Mucosa of stomach (tissue), 1 donor: ENCODE results near the gene CERS1.
A peak's percentile ranks its signal among the peaks of the same experiment; 100 is the strongest.

ENCODE experiments used
- H3K27me3 ChIP-seq: one replicate; pipeline ENCODE4 v1.7.0; 2013; ENCODE audit warnings: mild to moderate bottlenecking, low read length; ENCODE audit not compliant: control insufficient read depth, insufficient read depth
- H3K36me3 ChIP-seq: one replicate; pipeline ENCODE4 v1.7.0; 2013; ENCODE audit warnings: low read length; ENCODE audit not compliant: control insufficient read depth, insufficient read depth
- H3K4me1 ChIP-seq: one replicate; pipeline ENCODE4 v1.7.0; 2013; ENCODE audit warnings: mild to moderate bottlenecking, low read length; ENCODE audit not compliant: control insufficient read depth, insufficient read depth
- H3K4me3 ChIP-seq: one replicate; pipeline ENCODE4 v1.7.0; 2013; ENCODE audit warnings: low read length
- H3K9ac ChIP-seq: one replicate; pipeline ENCODE4 v1.7.0; 2013; ENCODE audit warnings: mild to moderate bottlenecking, low read length, moderate library complexity
- H3K9me3 ChIP-seq: one replicate; pipeline ENCODE4 v1.7.0; 2013; ENCODE audit warnings: mild to moderate bottlenecking, low read length, moderate library complexity; ENCODE audit not compliant: control insufficient read depth
- donor health status: Pancreatic carcinoma.

Gene CERS1, protein sequence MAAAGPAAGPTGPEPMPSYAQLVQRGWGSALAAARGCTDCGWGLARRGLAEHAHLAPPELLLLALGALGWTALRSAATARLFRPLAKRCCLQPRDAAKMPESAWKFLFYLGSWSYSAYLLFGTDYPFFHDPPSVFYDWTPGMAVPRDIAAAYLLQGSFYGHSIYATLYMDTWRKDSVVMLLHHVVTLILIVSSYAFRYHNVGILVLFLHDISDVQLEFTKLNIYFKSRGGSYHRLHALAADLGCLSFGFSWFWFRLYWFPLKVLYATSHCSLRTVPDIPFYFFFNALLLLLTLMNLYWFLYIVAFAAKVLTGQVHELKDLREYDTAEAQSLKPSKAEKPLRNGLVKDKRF

GRCh38 chr19:18895824-18896341 lies at the start of gene CERS1:
Gene CERS1 (minus strand): TSS chr19:18896158. CDS start chr19:18896072, 86 bp downstream.
- Histone ChIP-seq H3K9me3 (no peaks in the 10 kb centered on the region), H3K27me3 (peaks cover 39% of the 10 kb centered on the region), H3K4me1 (peaks cover 16% of the 10 kb centered on the region), H3K4me3 (no peak within 1 kb of the TSS), H3K36me3 (no peaks in the 10 kb centered on the region), H3K9ac (no peak within 1 kb of the TSS)

DNA sequence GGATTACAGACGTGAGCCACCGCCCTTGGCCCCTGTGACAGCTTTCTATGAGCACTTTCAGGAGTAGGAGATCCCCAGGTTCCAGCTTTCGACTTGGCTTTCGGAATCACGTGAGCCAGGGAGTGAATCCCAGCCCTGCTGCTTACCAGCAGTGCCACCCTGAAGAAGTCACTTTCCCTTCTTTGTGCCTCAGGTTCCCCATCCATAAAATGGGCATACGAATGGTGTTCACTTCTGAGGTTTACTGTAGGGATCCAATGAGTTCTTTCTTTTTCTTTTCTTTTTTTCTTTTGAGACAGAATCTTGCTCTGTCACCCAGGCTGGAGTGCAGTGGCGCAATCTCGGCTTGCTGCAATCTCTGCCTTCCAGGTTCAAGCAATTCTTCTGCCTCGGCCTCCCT lies 49.3 kb upstream of the CERS1 start:
- no peak overlapping the region for H3K9ac ChIP-seq
- H3K4me3 ChIP-seq, result no peak overlapping the region
- H3K36me3 ChIP-seq, result no peaks in the 10 kb centered on the region
- peaks cover 6% of the 10 kb centered on the region for H3K27me3 ChIP-seq
- H3K4me1 ChIP-seq, result peaks cover 5% of the 10 kb centered on the region
- no peaks in the 10 kb centered on the region for H3K9me3 ChIP-seq

DNA sequence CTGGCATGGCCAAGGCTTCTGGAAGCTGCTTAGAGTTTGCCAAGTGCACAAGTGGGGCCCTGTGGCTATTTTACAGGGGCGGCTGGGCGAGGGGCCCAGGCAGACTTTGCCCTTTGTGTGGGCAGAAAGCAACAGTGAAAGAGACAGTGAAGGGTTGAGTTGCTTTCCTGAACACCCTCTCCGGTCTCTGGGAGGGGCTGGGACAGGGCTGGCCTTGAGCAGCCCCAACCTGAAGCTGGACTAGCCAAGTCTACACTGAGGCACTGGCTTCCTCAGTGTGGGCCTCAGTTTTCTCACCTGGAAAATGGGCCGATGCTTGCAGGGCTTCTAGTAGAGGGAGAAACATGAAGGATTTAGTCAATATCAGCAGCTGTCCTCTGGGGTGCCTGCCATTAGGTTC lies 47.5 kb upstream of the CERS1 start:
- no peaks in the 10 kb centered on the region for H3K9me3 ChIP-seq
- peaks cover 6% of the 10 kb centered on the region for H3K4me1 ChIP-seq
- H3K9ac ChIP-seq, result no peak overlapping the region
- no peaks in the 10 kb centered on the region for H3K36me3 ChIP-seq
- no peak overlapping the region for H3K4me3 ChIP-seq
- peaks cover 13% of the 10 kb centered on the region for H3K27me3 ChIP-seq

GRCh38 chr19:18942692-18943091 lies 46.7 kb upstream of the CERS1 start:
- Histone ChIP-seq H3K9ac (no peak overlapping the region), H3K4me1 (peaks cover 6% of the 10 kb centered on the region), H3K4me3 (no peak overlapping the region), H3K27me3 (peaks cover 13% of the 10 kb centered on the region), H3K9me3 (no peaks in the 10 kb centered on the region), H3K36me3 (no peaks in the 10 kb centered on the region)

GRCh38 chr19:18941628-18942354 lies 45.8 kb upstream of the CERS1 start:
- Histone ChIP-seq H3K9ac (no peak overlapping the region), H3K4me1 (peaks cover 6% of the 10 kb centered on the region), H3K27me3 (peaks cover 13% of the 10 kb centered on the region), H3K36me3 (no peaks in the 10 kb centered on the region), H3K9me3 (no peaks in the 10 kb centered on the region), H3K4me3 (no peak overlapping the region)

DNA sequence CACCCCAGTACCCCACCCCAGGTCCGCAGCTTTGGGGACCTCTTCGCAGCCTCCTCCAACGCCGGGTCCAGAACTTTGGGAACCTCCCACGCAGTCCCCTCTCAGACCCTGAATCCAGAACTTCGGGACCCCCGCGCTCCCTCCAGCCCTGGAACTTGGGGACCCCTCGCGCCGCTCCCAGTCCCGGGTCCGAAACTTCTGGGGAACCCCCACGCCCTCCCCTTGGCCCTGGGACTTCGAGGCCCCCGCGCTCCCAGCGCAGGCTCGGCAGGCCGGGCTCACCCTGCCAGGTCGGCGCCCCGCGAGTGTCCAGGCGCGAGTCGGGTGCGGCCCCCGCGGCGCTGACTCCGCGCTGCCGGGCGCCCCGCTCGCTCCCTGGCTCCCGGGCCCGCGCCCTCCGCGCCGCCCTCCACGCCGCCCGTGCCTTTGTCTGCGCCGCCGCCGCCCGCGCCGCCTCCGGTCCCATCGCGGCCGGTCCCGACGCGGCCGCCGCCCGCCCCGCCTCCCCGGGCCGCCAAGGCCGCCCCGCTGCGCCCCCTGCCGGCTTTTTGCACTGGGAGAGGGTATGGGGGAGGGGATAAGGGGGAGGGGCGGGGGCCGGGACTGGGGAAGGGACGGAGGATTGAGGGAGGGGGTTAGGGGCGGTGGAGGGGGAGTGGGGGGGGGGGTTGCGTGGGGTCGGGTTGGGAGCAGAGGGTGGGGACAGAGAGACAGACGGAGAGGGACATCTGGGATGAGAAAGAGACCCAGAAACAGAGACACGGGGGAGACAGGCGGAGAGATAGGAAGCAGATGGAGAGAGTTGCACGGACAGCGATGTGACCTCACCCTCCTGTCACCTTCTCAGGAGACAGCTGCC lies 45.0 kb upstream of the CERS1 start, which contains the start of gene HOMER3:
HOMER3 (minus strand) TSS at position 449 of the 859 bp plus-strand sequence. CDS start 2,235 bp downstream, outside the sequence.
- peaks cover 13% of the 10 kb centered on the region for H3K27me3 ChIP-seq
- peak within 1 kb of the TSS; percentile 55 for H3K9ac ChIP-seq
- H3K4me3 ChIP-seq, result no peak within 1 kb of the TSS
- H3K36me3 ChIP-seq, result no peaks in the 10 kb centered on the region
- peaks cover 6% of the 10 kb centered on the region for H3K4me1 ChIP-seq
- H3K9me3 ChIP-seq, result no peaks in the 10 kb centered on the region

GRCh38 chr19:18939922-18940768 lies 44.2 kb upstream of the CERS1 start:
- peaks cover 6% of the 10 kb centered on the region for H3K4me1 ChIP-seq
- no peak overlapping the region for H3K4me3 ChIP-seq
- H3K27me3 ChIP-seq, result peaks cover 13% of the 10 kb centered on the region
- H3K36me3 ChIP-seq, result no peaks in the 10 kb centered on the region
- peak overlapping the region; percentile 55 for H3K9ac ChIP-seq
- no peaks in the 10 kb centered on the region for H3K9me3 ChIP-seq

GRCh38 chr19:18939163-18939562 lies 43.2 kb upstream of the CERS1 start:
- H3K4me3 ChIP-seq, result no peak overlapping the region
- no peaks in the 10 kb centered on the region for H3K9me3 ChIP-seq
- no peak overlapping the region for H3K9ac ChIP-seq
- peaks cover 13% of the 10 kb centered on the region for H3K27me3 ChIP-seq
- peaks cover 6% of the 10 kb centered on the region for H3K4me1 ChIP-seq
- no peaks in the 10 kb centered on the region for H3K36me3 ChIP-seq

DNA sequence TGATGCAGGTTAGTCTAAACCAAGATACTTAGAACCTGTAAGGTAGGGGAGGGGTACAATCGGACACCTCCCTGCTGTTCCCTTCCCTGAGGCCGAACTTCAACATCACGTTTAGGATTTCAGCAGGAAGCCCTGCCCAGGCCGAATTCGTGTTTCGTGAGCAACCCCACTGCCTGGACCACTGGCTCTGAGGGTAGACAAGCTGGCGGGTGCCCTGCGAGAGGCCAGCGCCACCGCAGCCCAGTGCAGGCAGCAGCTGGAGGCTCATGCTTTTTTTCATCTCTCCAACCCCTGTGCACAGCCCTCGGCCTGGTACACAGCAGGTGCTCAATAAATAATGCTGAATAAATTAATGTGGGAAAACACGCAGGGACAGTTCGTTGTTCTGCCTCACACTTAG lies 37.3 kb upstream of the CERS1 start:
- H3K27me3 ChIP-seq, result no peaks in the 10 kb centered on the region
- no peak overlapping the region for H3K4me3 ChIP-seq
- no peaks in the 10 kb centered on the region for H3K36me3 ChIP-seq
- H3K4me1 ChIP-seq, result peaks cover 5% of the 10 kb centered on the region
- H3K9ac ChIP-seq, result no peak overlapping the region
- H3K9me3 ChIP-seq, result no peaks in the 10 kb centered on the region

DNA sequence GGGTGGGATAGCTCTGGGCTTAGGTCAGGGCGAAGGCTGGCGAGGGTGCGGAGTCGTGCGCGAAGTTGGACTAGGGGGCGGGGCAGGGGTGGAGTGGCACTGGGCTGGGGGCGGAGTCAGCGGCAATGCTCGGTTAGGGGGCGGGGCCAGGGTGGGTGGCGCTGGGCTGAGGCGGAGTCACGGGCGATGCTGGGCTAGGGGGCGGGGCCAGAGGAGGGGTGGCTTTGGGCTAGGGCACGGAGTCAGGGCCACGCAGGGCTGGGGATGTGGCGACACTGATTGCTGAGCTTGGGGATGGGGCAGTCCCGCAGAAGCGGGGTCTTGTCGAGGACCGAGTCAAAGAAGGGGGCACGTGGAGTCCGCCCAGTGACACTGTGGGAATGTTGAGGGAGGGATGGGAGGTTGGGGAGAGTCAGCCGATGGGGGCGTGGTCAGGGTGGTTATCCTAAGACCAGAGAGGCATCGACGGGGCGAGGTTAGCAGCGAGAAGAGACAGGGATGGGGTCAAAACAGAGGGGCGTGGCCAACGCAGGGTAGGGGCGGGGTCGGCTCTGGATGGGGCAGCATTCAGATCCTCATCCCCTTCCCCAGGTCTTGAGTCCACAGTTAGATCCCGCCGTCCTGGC lies 36.4 kb upstream of the CERS1 start:
- no peaks in the 10 kb centered on the region for H3K9me3 ChIP-seq

More for the DNA sequence above, 36.4 kb upstream of the CERS1 start:
- H3K9ac ChIP-seq, result no peak overlapping the region
- H3K27me3 ChIP-seq, result no peaks in the 10 kb centered on the region
- peaks cover 5% of the 10 kb centered on the region for H3K4me1 ChIP-seq
- H3K4me3 ChIP-seq, result no peak overlapping the region
- no peaks in the 10 kb centered on the region for H3K36me3 ChIP-seq
